ENCODE results near the gene SIVA1. TPM values are rescaled to one million over a fixed set of nuclear protein-coding genes. Genes with fewer than 3 reads are reported as not detected.

Gene SIVA1
- polyA plus RNA-seq, 3 donors = 72.9 to 103 (median 90.8) TPM

- no peak for DNase-seq
These were observed 21.3 kb upstream of the SIVA1 start for GRCh38 chr14:104731320-104732294.

- no peak for DNase-seq
These were observed 20.6 kb upstream of the SIVA1 start for GRCh38 chr14:104732355-104732804.

GRCh38 chr14:104732931-104733681 lies 19.8 kb upstream of the SIVA1 start:
- DNase-seq = no peak

GRCh38 chr14:104734051-104734587 lies 18.8 kb upstream of the SIVA1 start:
- DNase-seq = no peak

- no peak for DNase-seq
These were observed 18.4 kb upstream of the SIVA1 start for GRCh38 chr14:104734601-104734990.

- DNase-seq = no peak
These were observed 17.8 kb upstream of the SIVA1 start for GRCh38 chr14:104734991-104735779.

GRCh38 chr14:104735830-104736642 lies 16.9 kb upstream of the SIVA1 start:
- DNase-seq = no peak

- no peak for DNase-seq
These were observed 14.4 kb upstream of the SIVA1 start for GRCh38 chr14:104738375-104739019.

- no peak for DNase-seq
These were observed 13.9 kb upstream of the SIVA1 start for GRCh38 chr14:104739026-104739425.

GRCh38 chr14:104739546-104740516 lies 13.1 kb upstream of the SIVA1 start:
- no peak for DNase-seq

- no peak for DNase-seq
These were observed 11.7 kb upstream of the SIVA1 start for GRCh38 chr14:104741108-104741802.

GRCh38 chr14:104741803-104742251 lies 11.1 kb upstream of the SIVA1 start:
- no peak for DNase-seq

GRCh38 chr14:104742586-104743455 lies 10.1 kb upstream of the SIVA1 start:
- no peak for DNase-seq

- no peak for DNase-seq
These were observed 9.2 kb upstream of the SIVA1 start for GRCh38 chr14:104743461-104744380.

- DNase-seq = no peak
These were observed 8.5 kb upstream of the SIVA1 start for GRCh38 chr14:104744484-104744883.

GRCh38 chr14:104745431-104745830 lies 7.5 kb upstream of the SIVA1 start:
- no peak for DNase-seq
